Amygdala (tissue), 56 donors: ENCODE results near the gene CPA5.

Experiments
- DNase-seq, 56 donors: peaks; one replicate each; lab custom pipeline; 2025; lab: John Stamatoyannopoulos, UW

CPA5 gene

DNA sequence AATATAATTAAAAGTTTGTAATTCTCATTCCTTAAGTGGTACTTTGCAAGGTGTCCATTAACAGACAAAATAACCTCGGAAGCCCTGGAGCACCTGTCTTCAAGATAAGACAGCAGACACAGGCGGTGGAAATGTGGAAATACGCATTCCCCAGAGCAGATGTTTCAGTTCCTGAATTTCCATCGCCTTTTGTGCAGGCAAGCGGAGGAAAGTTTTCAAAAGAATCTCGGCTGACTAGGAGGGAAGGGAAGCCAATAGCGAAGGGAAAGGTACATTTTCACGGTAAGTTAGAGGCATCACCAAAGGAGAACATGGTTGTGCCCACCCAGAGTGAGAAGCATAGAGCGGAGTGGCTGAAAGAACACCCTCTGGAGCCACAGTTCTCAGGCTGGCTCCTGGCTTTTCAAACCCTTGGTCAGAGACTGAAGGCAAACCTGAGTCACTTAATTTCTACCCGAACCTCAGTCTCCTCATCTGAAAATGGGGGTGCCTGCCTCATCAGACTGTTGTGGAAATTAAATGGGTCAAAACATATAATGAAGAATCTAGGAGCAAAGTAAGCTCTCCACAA, 49.3 kb downstream of the CPA5 start:
- DNase-seq = no peak

DNA sequence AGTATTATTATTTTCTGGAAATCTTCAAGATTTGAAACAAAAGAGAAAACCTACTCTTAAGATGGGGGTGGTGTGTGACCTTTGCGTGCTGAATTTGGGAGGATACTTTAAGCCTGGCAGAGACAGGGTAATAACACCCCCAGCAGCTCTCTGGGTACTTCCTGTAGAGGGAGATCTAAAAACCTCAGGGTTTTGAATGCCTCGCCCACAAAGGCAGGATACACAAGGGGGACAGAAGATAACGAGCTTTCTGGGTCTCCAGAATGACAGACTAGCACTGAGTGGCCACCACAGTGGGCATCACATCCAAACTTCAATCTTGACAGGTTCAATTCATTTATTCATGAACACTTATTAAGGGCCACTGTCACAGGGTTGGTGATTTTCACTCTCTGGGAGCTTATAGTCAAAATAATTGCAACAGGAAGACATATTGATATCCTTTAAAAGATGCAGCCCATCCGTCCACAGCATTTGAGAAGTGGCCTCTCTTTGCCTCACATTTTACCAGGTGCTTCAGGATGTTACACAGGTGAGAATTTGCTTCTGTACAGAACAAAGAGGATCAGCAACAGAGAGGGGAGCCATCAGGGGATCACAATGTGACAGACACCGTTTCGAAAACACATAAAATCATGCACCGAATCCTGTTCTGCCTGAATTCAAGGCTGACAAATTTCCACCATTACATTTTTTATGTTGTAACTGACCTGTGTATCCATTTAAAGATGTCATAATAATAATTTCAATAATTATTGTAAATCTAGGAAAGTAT, 50.0 kb downstream of the CPA5 start:
- no peak for DNase-seq

DNA sequence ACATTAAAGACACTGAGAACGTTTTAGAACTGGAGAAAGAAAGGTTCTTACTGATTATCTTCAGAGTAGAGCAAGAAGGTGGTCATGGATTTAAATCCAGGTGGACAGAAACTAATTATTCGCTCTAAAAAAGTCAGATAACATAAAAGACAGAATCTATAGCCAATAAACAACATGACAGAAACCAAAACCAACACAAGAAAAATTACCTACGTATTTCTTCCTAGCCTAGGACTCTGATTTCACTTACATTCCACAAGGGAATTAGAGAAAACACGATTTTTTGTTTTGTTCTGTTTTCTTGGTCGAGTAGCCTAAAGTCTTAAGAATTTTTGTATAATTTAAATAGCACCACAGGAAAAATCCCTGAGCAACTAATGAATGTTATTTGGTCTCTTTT, 50.8 kb downstream of the CPA5 start:
- DNase-seq = no peak

DNA sequence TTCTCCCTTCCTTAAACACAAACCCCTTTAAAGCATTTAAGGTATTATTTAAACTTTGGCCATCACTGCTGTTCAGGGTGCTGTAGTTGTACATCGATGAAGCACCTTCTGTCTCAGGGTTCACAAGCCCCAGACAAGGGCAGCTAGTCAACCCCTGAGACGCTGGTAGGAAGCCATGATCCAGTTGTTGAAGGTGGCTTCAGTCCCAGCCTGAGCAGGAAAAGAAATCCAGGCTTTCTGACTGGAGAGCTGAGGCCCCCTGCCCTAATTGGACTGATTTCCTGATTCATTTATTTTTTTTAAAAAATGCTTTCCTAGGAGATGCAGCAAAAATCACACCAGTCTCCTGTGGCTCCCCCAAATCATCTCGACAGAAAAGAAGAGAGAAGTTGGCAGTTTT, 51.5 kb downstream of the CPA5 start:
- DNase-seq = no peak

DNA sequence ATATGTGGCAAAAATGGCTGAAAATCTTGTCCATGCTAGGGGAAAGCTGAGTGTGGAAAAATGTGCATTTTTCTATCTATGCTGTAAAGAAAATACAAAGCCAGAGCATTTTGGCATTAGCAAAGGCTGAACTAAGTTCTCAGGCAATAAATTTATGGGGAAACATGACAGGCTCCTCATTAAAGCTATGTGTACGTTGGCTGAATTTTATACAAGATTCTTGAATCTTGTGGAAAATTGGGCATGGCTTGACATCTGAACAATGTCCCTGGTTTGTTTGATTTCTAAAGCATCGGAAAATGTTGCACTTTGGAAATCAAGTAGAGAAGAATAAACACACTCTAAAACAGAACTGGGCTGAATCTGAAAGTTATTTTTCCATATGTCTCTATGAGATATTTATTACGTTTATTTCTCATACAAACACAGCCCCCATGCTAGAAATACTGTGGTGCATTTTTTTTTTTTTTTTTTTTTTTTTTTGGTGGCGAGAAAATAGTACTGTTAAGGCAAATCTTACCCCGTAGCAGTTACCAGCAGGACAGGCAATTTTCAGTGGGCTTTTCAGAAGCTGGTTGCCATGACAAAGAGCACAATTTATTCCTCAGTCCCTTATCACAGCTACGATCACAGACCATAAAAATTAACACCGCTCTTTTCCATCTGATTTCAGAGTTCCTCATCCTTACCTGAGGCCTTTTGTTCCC, 52.6 kb downstream of the CPA5 start:
- DNase-seq = no peak

DNA sequence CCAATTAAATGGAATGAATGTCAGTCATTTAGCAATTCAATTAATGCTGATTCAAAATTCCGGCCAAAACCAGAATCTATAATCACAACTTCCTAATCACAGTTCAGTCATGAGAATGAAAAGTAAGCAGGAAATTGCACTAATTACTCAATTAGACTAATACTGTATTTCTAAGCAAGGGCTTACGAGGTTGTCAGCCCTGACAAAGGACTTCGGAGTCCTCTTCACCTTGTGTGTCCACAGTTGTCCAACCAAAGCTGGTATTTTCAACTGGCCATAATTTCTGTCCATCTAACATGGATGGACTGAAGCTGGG, 53.1 kb downstream of the CPA5 start:
- no peak for DNase-seq

DNA sequence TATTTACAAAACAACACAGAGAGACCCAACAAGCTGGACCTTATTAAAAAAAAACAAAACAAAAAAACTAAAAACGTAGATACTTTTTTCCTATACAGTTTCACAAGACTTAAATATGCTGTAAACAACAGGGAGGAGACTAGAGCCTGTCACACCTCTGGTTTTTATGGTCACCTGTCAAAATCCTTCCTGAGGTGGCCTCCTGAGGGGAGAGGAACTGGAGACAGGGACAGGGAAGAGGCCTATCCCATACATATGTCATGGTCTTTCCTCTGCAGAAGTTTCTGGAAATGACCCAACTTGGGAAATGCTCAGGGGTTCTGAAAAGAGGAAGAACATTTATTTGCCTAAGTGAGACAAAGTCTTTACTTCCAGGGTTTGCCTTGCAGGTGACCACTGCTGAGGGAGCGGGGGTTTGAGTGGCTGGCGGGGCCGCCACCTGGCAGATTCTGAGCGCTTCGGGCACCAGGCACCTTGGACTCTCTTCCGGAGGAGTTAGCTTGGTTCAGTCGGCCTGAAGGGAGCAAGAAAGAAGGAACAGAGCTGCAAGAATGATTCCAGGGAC, 54.0 kb downstream of the CPA5 start:
- DNase-seq = no peak

DNA sequence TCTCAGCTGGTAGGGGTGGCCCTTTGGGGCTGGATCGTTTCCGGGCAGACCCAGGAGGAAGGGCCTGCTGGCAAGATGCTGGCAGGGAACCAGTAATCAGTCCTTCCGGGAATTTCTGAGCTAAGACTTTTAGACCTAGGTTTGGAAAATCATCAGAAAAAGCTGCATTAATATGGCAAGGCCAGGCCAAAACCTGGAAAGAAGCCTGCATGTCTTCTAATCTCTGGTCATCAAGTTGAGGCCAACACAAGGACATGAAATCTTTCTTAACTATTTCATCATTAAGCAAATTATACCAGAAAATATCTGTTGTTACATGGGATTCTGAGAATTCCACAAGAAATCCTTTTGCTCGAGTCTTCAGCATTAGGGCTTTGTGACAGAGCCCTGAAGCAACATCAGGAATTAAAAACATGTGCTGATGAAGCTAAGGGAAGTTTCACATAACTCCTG, 55.5 kb downstream of the CPA5 start:
- DNase-seq = no peak

DNA sequence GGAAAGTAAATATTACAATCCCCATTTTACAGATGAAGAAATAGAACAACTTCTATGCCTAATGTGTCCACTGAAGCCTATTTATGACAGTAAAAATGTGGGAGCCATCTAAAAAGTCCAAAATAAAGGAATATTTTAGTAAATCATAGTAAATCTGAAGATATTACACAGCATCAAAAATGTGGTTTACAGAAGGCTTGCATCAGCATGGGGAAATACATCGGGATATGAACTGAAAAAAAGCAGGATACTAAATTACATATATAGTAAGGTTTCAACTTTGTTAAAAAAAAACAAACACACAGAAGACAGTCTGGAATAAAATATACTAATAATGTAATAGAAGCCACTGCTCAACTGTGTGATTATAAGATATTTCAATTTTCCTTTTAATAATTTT, 56.5 kb downstream of the CPA5 start:
- no peak for DNase-seq

DNA sequence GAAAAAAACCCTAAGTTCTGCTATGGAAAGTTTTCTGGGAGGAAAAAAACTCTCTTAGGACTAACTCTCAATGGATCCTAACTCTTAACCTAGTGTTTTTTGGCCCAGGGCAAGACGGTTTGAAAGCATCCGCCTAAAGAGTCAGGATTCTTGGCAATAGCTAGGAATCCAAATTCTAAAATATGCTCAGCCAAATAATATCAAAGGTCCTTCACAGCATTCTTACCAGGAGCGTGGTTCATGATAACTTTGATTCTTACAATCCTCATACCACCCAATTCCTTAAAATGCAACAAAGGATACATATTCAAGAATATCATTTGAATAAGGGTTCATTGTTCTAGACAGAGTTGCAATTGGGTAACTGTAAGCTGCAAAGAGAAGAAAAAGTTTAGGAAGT, 57.0 kb downstream of the CPA5 start:
- DNase-seq = no peak

DNA sequence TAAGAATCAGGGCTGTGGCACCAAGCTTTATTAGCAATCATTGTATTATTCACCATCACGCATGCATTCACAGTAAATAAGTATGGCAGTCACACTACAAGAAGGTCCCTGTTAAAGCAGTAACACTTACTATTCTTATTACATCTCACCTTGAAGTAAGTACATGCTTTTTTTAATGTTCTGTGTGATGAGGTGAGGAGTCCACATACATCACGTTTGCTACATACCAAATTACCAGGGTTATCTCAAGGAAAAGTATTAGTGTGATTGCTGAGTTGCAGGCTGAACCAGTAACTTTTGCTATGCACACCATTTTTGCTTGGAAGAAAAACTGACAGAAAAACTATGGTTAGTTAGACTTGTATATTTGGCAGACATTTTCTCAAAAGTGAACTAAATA, 60.4 kb downstream of the CPA5 start:
- no peak for DNase-seq

DNA sequence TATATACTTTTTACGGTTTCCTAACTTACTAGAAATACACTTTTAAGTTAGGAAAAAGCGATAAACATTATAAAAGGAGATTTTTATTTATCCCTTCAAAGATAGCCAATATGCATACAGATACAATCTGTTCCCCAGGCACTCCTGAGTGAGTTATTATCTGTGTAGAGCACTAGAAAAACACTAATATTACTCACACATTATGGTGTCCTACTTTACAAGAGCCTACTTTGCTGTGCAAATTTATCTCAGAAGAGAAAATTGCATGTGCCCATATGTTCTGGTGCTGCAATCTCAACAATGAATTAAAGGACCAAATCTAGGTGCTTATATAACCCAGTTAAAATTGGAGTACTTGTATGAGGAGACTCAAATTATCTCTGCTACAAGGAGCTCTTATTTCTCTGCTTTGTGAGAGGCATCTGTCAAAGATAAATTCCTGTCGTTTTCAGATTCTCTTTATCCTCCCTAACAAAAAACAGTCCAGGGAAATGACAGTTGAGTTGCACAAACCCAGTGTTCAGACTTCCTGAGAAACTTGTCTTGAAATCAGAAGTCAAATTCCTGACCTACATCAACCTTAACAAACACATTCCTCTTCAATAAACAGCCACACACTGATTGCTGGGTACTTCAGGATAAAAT, 64.6 kb downstream of the CPA5 start:
- DNase-seq = no peak

DNA sequence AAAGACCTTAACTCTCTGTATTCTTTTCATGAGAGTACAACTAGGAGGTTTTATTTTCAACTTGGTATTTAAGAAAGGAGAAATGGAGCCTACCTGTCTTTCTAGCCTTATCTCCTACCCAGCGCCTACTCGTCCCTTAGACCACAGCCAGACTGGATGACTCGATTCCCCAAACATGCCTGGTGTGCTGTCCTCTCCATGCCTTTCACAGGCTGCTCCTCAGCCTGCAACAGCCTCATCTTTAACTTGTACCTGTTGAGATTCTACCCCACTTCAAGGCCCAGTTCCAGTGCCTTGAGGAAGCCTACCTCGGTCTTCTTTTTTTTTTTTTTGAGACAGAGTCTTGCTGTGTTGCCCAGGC, 65.1 kb downstream of the CPA5 start:
- no peak for DNase-seq

DNA sequence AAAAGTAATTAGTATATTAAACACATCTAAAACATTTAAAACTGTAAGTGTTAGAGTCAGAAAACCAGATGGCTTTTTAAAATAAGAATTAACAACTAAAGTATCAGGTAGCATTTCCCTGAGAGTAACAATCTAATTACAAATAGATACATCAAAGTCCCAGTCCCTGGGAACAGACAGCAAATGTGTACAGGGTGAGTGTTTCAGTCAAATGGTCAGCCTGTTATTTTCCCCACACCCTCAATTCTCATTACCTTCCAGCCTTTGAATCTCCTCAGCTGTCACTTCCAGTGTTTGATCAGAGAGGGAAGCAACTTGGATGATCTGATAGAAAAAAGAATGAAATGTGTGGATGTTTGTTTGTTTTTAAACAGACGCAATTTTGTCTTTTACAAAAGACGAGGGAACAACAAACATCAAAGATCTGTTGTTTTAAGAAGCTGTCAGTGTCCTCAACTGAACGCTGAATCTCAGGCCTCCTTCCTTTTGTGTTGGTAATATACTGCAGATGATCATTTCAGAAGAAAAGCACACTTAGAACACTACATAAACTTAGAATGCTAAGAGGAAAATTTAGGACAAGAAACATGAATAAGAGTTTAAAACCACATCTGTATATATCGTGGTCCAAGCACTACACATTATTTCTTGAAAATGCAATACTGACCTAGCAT, 66.4 kb downstream of the CPA5 start:
- DNase-seq = no peak

DNA sequence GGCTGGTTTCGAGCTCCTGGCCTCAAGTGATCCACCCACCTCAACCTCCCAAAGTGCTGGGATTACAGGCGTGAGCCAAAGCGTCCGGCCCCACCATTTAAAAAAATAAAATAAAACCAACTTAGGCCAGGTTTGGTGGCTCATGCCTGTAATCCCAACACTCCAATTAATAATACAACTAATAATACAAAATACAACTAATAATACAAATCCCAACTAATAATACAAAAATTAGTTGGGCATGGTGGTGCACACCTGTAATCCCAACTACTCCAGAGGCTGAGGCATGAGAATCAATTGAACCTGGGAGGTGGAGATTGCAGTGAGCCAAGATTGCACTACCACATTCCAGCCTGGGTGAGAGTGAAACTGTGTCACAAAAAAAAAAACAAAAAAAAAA, 68.6 kb downstream of the CPA5 start:
- no peak for DNase-seq

DNA sequence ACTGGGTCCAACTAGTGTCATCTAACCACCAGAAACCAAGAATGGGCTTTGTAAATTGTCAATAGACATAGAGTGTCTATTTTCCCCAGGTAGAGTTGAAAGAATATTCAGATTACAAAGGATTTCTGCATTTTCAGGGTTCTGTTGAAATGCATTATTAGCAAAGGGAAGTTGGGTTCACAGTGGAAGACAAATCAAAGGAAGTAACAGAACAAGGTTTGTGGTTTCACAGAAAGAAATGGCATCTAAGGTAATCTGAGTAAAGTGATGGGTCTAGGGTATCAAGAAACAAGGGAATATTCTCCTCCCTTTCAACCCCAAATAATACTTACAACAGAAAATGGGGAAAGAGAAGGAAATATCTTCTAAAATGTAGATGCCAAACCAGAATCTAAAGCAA, 70.4 kb downstream of the CPA5 start:
- DNase-seq = no peak

DNA sequence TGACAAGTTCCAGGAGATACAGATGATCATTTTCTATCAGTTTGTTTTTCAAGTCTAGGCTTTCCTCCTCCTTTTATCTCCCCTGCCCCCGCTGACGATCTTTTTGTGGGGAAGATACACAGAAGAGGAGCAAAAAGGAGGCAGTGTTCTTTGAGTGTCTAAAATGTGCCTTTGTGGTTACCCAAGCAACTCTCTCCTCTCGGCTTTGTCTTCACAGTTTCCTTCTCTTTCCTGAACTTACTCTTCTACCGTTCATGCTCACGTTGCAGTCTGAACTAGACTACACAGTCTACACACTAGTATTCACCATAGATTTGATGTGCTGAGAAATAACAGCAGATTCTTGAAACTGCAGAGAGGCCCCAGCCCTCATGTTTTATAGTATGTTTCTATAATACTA, 72.6 kb downstream of the CPA5 start:
- DNase-seq = no peak

DNA sequence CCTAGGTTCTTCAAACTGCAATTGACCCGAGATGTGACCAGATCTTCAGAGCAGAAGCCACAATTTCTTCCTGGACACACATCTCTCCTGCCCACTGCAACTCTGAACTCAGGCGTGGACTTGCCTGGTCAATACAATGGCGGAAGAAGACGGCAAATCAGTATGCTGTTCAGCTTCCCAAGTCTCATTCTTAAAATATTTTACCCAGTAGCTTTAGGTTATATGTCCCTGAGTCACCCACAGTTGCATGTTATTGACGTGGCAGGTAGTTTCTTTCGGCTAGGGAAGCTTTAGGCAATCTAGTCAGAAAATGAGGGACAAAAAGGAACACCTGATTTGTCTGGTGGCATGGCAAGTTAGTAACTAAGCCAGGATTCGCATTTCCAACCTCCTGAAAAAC, 73.7 kb downstream of the CPA5 start:
- DNase-seq = no peak
